ENCODE measurements around the gene UBLCP1. TPM values are rescaled to one million over a fixed set of nuclear protein-coding genes. Genes with fewer than 3 reads are reported as not detected.
"Not testable (repeated sequence)": the region's sequence is repeated elsewhere in the genome, so short reads cannot be mapped to it uniquely, and the experiment has no call there.

The UBLCP1 gene
- total and polyA plus RNA-seq, 11 donors = 11.9 to 20.4 (median 14.4) TPM

DNA sequence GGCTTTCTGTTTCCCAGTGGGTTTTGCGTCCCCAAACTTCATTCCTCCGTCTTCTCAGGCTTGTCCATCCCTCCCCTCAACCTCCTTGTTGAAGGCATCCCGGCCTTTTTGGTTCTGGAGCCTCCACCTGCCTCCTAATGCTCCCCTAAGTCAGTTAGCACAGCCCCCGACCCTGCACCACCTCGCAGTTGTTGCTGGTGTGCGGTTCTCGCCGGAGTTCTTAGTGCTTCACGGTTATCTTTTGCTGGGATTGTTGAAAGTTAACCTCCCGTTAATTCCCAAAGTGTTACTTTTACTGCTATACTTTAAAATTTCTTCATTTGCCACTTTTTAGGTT, 447 bp downstream of the UBLCP1 start:
- Histone ChIP-seq H3K4me1 (peaks cover 0 to 24% (median 14%) of the 10 kb centered on the region in 12 donors), H3K27ac (peak overlapping the region; percentile 79 to 97 (median 90)), H3K27me3 (no peaks in the 10 kb centered on the region), H3K36me3 (peaks cover 0 to 5% (median 0%) of the 10 kb centered on the region in 9 donors), H3K4me3 (peak overlapping the region; percentile 59 to 98 (median 90)), H3K9me3 (no peaks in the 10 kb centered on the region)
- DNase-seq (no peak), ATAC-seq (peak in 2 of 4 donors; percentile 4 to 36)
- WGBS, 4 donors = 3 to 5% (median 4%) methylated on average over 10 of the region's 10 CpGs
- intact Hi-C loops (cut with DNase I) = loop anchor here (2.0 to 10.0 kb wide), 7 partner anchors 49 to 106 kb away; partner anchors contain the start of gene RNF145 (in 3 of the 10)
- TF ChIP-seq, protein P1, sequence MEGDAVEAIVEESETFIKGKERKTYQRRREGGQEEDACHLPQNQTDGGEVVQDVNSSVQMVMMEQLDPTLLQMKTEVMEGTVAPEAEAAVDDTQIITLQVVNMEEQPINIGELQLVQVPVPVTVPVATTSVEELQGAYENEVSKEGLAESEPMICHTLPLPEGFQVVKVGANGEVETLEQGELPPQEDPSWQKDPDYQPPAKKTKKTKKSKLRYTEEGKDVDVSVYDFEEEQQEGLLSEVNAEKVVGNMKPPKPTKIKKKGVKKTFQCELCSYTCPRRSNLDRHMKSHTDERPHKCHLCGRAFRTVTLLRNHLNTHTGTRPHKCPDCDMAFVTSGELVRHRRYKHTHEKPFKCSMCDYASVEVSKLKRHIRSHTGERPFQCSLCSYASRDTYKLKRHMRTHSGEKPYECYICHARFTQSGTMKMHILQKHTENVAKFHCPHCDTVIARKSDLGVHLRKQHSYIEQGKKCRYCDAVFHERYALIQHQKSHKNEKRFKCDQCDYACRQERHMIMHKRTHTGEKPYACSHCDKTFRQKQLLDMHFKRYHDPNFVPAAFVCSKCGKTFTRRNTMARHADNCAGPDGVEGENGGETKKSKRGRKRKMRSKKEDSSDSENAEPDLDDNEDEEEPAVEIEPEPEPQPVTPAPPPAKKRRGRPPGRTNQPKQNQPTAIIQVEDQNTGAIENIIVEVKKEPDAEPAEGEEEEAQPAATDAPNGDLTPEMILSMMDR (IDR thresholded peaks at IDR 0.05) = no peak
- TF ChIP-seq POLR2A (IDR thresholded peaks at IDR 0.05) = no peak

DNA sequence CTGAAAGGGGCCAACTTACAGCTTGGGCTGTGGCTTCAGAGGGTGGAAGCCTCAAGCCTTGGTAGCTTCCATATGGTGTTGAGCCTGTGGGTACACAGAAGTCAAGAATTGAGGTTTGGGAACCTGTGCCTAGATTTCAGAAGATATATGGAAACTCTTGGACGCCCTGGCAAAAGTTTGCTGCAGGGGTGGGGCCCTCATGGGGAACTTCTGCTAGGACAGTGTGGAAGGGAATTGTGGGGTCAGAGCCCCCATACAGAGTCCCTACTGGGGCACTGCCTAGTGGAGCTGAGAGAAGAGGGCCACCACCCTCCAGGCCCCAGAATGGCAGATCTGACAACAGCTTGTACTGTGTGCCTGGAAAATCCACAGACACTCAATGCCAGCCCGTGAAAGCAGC, 3.7 kb downstream of the UBLCP1 start:
- peaks cover 0 to 37% (median 30%) of the 10 kb centered on the region in 9 donors for H3K36me3 ChIP-seq
- not testable (repeated sequence) for H3K9me3 ChIP-seq, H3K27ac ChIP-seq, H3K27me3 ChIP-seq, ATAC-seq, DNase-seq, H3K4me3 ChIP-seq
- WGBS, 4 donors = 92 to 100% (median 95%) methylated on average over 1 to 2 of the region's 2 CpGs
- H3K4me1 ChIP-seq = peaks cover 0 to 24% (median 14%) of the 10 kb centered on the region in 12 donors
- intact Hi-C loops (cut with DNase I) = loop anchor here in 1 of 10 donors (10.0 kb wide), 1 partner anchor 52 kb away; no protein-coding TSS in a partner anchor

DNA sequence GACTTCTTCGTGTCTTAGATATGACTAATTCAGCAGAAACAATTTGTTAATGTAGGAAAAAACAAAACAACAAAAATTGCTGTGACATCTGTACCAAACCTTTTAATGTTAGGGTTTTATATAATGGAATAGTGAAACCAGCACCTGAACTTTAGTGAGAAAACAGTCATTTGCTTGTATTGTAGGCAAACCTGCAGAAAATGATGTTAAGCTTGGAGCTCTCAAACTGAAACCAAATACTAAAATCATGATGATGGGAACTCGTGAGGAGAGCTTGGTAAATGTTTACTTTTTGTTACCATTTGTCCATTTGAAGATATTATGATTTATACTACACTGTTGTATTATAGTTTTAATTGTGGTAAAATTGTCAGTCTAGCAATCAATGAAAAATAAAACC, 6.6 kb downstream of the UBLCP1 start:
- TF ChIP-seq, protein P1 (IDR thresholded peaks at IDR 0.05) = no peak
- no peak for TF ChIP-seq POLR2A (IDR thresholded peaks at IDR 0.05)
- intact Hi-C loops (cut with DNase I) = loop anchor here in 1 of 10 donors (10.0 kb wide), 1 partner anchor 55 kb away; no protein-coding TSS in a partner anchor
- WGBS, 4 donors = 82 to 93% (median 87%) methylated on average over 2 of the region's 2 CpGs
- no peak overlapping the region for H3K27ac ChIP-seq
- H3K4me1 ChIP-seq = peaks cover 0 to 7% (median under 1%) of the 10 kb centered on the region in 12 donors
- ATAC-seq (no peak), DNase-seq (no peak)
- H3K27me3 ChIP-seq = no peaks in the 10 kb centered on the region
- no peak overlapping the region for H3K4me3 ChIP-seq
- H3K36me3 ChIP-seq = peaks cover 0 to 66% (median 58%) of the 10 kb centered on the region in 9 donors
- H3K9me3 ChIP-seq = no peaks in the 10 kb centered on the region

- TF ChIP-seq POLR2A (IDR thresholded peaks at IDR 0.05) = no peak
- TF ChIP-seq, protein P1 (IDR thresholded peaks at IDR 0.05) = no peak
- intact Hi-C loops (cut with DNase I) = no loop called here
- Histone ChIP-seq H3K27me3 (no peaks in the 10 kb centered on the region), H3K36me3 (peaks cover 0 to 99% (median 94%) of the 10 kb centered on the region in 9 donors), H3K4me1 (peaks cover 0 to 7% (median 0%) of the 10 kb centered on the region in 12 donors), H3K4me3 (no peak overlapping the region), H3K27ac (peak overlapping the region in 1 of 12 donors; percentile 61), H3K9me3 (no peaks in the 10 kb centered on the region)
- no peak for ATAC-seq
- no peak for DNase-seq
Measured at GRCh38 chr5:159273923-159274322, 10.8 kb downstream of the UBLCP1 start.

DNA sequence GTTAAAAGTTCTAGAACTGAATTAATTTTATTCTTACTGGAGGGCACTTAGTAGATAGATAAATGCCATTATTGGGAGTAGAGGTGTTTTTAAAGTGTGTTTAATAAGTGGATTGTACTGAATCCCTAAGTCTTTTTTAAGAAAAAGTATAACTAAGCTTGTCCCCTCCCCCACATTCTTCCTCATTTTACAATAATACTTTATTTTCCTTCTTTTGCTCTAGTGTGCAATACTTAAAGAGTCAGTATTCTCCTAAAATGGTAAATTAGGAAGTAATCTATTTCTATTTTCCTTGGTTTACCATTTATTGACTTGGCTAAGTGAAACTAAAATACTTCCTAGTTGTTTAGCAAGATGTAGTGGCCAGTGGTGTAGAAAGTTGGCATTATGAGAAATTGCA, 11.6 kb downstream of the UBLCP1 start:
- no peak overlapping the region for H3K4me3 ChIP-seq
- DNase-seq = no peak
- H3K36me3 ChIP-seq = peaks cover 0 to 98% (median 94%) of the 10 kb centered on the region in 9 donors
- peaks cover 0 to 7% (median 0%) of the 10 kb centered on the region in 12 donors for H3K4me1 ChIP-seq
- H3K9me3 ChIP-seq = no peaks in the 10 kb centered on the region
- ATAC-seq = no peak
- TF ChIP-seq, protein P1 (IDR thresholded peaks at IDR 0.05) = no peak
- no peak for TF ChIP-seq POLR2A (IDR thresholded peaks at IDR 0.05)
- intact Hi-C loops (cut with DNase I) = no loop called here
- peak overlapping the region in 1 of 12 donors; percentile 61 for H3K27ac ChIP-seq
- H3K27me3 ChIP-seq = no peaks in the 10 kb centered on the region

Measured in heart left ventricle (tissue), 16 donors.